Spleen (tissue), 11 donors: Measurements from ENCODE around the gene KCNMB2. TPM values are rescaled to one million over a fixed set of nuclear protein-coding genes. Genes with fewer than 3 reads are reported as not detected.

Experiments used
- DNase-seq: peaks from one replicate; pipeline ENCODE4 v3.0.0-alpha.2; 2020
- H3K27ac ChIP-seq, 8 donors: fragments of 200-600 bp; sonication (generic) in 7 of 8; 1 replicate in 4 of 8; 2 replicates in 4 of 8; pipeline versions ENCODE4 v1.5.0 to v1.8.0; 2016 to 2021; ENCODE audit warnings: inconsistent platforms in 4 of 8, mild to moderate bottlenecking in 4 of 8, moderate library complexity in 1 of 8
- H3K27me3 ChIP-seq, 7 donors: fragments of 200-600 bp; sonication (generic) in 6 of 7; replicated peaks in 1 of 7; 1 replicate in 4 of 7; 2 replicates in 3 of 7; pipeline versions ENCODE4 v1.5.0 to v1.8.0; 2016 to 2021; ENCODE audit warnings: inconsistent platforms in 3 of 7, mild to moderate bottlenecking in 1 of 7
- H3K36me3 ChIP-seq, 6 donors: fragments of 200-600 bp; sonication (generic) in 5 of 6; 1 replicate in 4 of 6; 2 replicates in 2 of 6; pipeline versions ENCODE4 v1.5.0 to v1.8.0; 2016 to 2021; ENCODE audit warnings: inconsistent platforms in 2 of 6
- H3K4me1 ChIP-seq, 6 donors: fragments of 200-600 bp; sonication (generic) in 5 of 6; 1 replicate in 3 of 6; 2 replicates in 3 of 6; pipeline versions ENCODE4 v1.5.0 to v1.8.0; 2016 to 2021; ENCODE audit warnings: inconsistent platforms in 3 of 6
- H3K4me3 ChIP-seq, 8 donors: fragments of 200-600 bp; sonication (generic) in 7 of 8; 1 replicate in 4 of 8; 2 replicates in 4 of 8; pipeline versions ENCODE4 v1.5.0 to v1.8.0; 2016 to 2021; ENCODE audit warnings: inconsistent platforms in 4 of 8, mild to moderate bottlenecking in 4 of 8, moderate library complexity in 2 of 8
- H3K9me3 ChIP-seq, 8 donors: fragments of 200-600 bp; sonication (generic) in 7 of 8; 1 replicate in 4 of 8; 2 replicates in 4 of 8; pipeline versions ENCODE4 v1.5.0 to v1.8.0; 2016 to 2021; ENCODE audit warnings: inconsistent platforms in 4 of 8
- POLR2A ChIP-seq, 3 donors: fragments of 450-650 bp; IDR thresholded peaks; one replicate each; pipeline ENCODE4 v1.5.1; 2017; ENCODE audit warnings: antibody characterized with exemption in 3 of 3, mild to moderate bottlenecking in 1 of 3
- POLR2AphosphoS5 ChIP-seq, 3 donors: sonication (generic); formaldehyde crosslinking; IDR thresholded peaks; one replicate each; pipeline ENCODE4 v1.5.1; 2017; ENCODE audit warnings: antibody characterized with exemption in 3 of 3
- WGBS, 5 donors: extraction: QIAGEN DNeasy Blood & Tissue Kit in 3 of 5; methylation state at CpG; one replicate each; pipeline versions ENCODE4 v1.1.5 to v1.1.7; 2013 to 2018; 5-methylcytosine and 5-hydroxymethylcytosine counted together
- intact Hi-C: fragments of 100-400 bp; cut with DNase I; formaldehyde crosslinking; loops from one replicate; pipeline ENCODE4 v1.15.0; 2023; ENCODE audit warnings: low total_unique reads
- polyA plus RNA-seq, 3 donors: library from polyadenylated mRNA; stranded (reverse); fragments of 200-250 nt; gene quantifications; one replicate each; pipeline ENCODE4 v1.2.1, GENCODE V29; 2013
- total RNA-seq, 7 donors: library from RNA; depleted of rRNA in 3 of 7; stranded (reverse); fragments of >200 nt in 3 of 7; fragmentation: NEBNext Ultra II Directional in 4 of 7; extraction: Animal tissue kit (Norgen Biotek cat#: 25700) in 4 of 7; gene quantifications; one replicate each; pipeline versions ENCODE4 v1.1.0 to v1.2.1, GENCODE V29; 2016 to 2021
- TF ChIP-seq, protein P1 (sequence below), 11 experiments: fragments of 200-600 bp in 7 of 11; fragments of 450-650 bp in 4 of 11; sonication (generic) in 4 of 11; IDR thresholded peaks in 8 of 11; conservative IDR thresholded peaks in 3 of 11; 1 replicate in 7 of 11; 2 replicates in 4 of 11; pipeline versions ENCODE4 v1.4.0 to v1.8.0; 2016 to 2021; ENCODE audit warnings: antibody characterized with exemption in 11 of 11, inconsistent platforms in 4 of 11, mild to moderate bottlenecking in 1 of 11
- donor health status: healthy with polysubstance abuse.
- donor health status: DM: no; HTN: no; CAD: no; lungs with moderate emphysema.
- donor health status: DM: no; HTN: no; CAD: no.
- donor health status: Bipolar disorder and iron deficiency.
- donor health status: healthy.
- donor health status: DM: no; HTN: no; CAD: no.
- donor health status: DM: yes; HTN: yes; CAD: no.

KCNMB2 gene
- total and polyA plus RNA-seq, 10 donors = 0.03 to 0.70 (median 0.66) TPM; not detected in 5

DNA sequence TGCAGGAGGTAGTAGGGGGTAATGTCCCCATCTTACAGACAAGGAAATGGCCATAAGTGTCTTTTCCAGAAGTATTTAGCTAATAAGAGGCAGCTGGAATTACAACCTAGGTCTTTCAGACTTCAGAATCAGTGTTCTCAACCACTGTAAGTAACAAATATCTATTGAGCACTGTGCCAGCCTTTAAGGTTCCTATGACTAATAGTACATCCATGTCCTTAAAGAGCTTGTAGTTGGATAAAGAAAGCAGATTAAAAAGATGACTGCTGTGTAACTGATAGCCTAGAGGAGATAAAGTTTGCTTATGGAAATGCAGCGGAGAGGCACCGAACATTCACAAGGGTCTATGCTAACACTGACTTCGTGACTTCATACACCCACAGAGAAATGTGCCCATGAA lies 136.0 kb downstream of the KCNMB2 start:
- 59 to 92% (median 82%) methylated on average over 3 of the region's 3 CpGs for WGBS, 5 donors
- Histone ChIP-seq H3K4me3 (no peak overlapping the region), H3K27ac (no peak overlapping the region), H3K4me1 (no peaks in the 10 kb centered on the region), H3K27me3 (no peaks in the 10 kb centered on the region), H3K9me3 (no peaks in the 10 kb centered on the region), H3K36me3 (no peaks in the 10 kb centered on the region)
- DNase-seq = no peak
- intact Hi-C loops = no loop called here
- no peak for TF ChIP-seq POLR2AphosphoS5 (IDR thresholded peaks at IDR 0.05)
- no peak for TF ChIP-seq POLR2A (IDR thresholded peaks at IDR 0.05)
- TF ChIP-seq, protein P1, sequence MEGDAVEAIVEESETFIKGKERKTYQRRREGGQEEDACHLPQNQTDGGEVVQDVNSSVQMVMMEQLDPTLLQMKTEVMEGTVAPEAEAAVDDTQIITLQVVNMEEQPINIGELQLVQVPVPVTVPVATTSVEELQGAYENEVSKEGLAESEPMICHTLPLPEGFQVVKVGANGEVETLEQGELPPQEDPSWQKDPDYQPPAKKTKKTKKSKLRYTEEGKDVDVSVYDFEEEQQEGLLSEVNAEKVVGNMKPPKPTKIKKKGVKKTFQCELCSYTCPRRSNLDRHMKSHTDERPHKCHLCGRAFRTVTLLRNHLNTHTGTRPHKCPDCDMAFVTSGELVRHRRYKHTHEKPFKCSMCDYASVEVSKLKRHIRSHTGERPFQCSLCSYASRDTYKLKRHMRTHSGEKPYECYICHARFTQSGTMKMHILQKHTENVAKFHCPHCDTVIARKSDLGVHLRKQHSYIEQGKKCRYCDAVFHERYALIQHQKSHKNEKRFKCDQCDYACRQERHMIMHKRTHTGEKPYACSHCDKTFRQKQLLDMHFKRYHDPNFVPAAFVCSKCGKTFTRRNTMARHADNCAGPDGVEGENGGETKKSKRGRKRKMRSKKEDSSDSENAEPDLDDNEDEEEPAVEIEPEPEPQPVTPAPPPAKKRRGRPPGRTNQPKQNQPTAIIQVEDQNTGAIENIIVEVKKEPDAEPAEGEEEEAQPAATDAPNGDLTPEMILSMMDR (IDR thresholded peaks at IDR 0.05 in 8 of 11, conservative IDR thresholded peaks at IDR 0.05 in 3 of 11) = no peak

DNA sequence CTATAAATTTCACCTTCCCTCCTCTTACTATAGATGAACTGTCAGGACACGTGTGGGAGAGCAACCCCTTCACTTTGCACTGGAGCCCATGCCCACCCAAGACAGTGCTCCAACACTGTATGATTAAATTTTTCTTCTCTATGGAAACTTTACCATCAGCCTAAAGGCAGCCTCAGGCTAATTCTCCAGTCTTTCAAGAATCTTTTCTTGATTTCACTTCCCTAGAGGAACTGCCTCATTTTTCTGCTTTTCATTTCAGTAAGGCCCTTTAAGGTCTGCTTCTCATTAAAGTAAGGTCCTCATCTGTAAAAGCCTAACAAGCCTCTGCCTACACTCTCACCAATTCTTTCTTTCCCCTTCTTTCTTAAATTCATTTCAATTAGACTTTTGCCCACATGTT lies 137.3 kb downstream of the KCNMB2 start:
- Histone ChIP-seq H3K27me3 (no peaks in the 10 kb centered on the region), H3K4me3 (no peak overlapping the region), H3K9me3 (no peaks in the 10 kb centered on the region), H3K27ac (no peak overlapping the region), H3K36me3 (no peaks in the 10 kb centered on the region), H3K4me1 (no peaks in the 10 kb centered on the region)
- intact Hi-C loops = no loop called here
- no peak for DNase-seq
- TF ChIP-seq POLR2A (IDR thresholded peaks at IDR 0.05) (no peak), POLR2AphosphoS5 (IDR thresholded peaks at IDR 0.05) (no peak)
- TF ChIP-seq, protein P1 (IDR thresholded peaks at IDR 0.05 in 8 of 11, conservative IDR thresholded peaks at IDR 0.05 in 3 of 11) = no peak
- WGBS, 5 donors = 83 to 89% (median 85%) methylated on average over 1 of the region's 1 CpG

DNA sequence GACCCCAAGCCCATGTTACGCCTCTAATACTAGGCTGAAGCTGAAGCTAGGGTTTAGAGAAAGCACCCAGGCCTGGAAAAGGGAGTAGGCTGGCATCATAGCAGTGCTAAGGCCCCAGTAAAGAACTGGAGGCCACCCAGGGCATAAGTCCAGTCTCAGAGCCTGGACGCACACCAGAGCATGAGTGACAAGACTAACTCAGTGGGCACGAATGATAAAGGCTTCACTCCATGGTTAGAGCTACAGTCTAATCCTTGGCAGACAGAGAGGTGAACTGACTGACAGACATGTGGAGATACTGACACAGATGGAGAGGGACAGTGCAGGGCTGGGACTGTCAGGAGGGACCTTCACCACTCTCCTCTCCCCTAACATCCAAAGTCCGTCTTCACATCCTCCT lies 139.8 kb downstream of the KCNMB2 start:
- no peaks in the 10 kb centered on the region for H3K9me3 ChIP-seq
- no peaks in the 10 kb centered on the region for H3K27me3 ChIP-seq
- no peaks in the 10 kb centered on the region for H3K4me1 ChIP-seq
- WGBS, 5 donors = 80 to 94% (median 90%) methylated on average over 4 of the region's 4 CpGs
- intact Hi-C loops = no loop called here
- TF ChIP-seq POLR2A (IDR thresholded peaks at IDR 0.05) (no peak), POLR2AphosphoS5 (IDR thresholded peaks at IDR 0.05) (no peak)
- TF ChIP-seq, protein P1 (IDR thresholded peaks at IDR 0.05 in 8 of 11, conservative IDR thresholded peaks at IDR 0.05 in 3 of 11) = no peak
- no peak overlapping the region for H3K27ac ChIP-seq
- H3K4me3 ChIP-seq = no peak overlapping the region
- no peaks in the 10 kb centered on the region for H3K36me3 ChIP-seq
- DNase-seq = no peak

GRCh38 chr3:178676942-178677790 lies 140.9 kb downstream of the KCNMB2 start:
- intact Hi-C loops = no loop called here
- Histone ChIP-seq H3K4me1 (no peaks in the 10 kb centered on the region), H3K36me3 (no peaks in the 10 kb centered on the region), H3K27ac (no peak overlapping the region), H3K9me3 (no peaks in the 10 kb centered on the region), H3K4me3 (no peak overlapping the region), H3K27me3 (no peaks in the 10 kb centered on the region)
- no peak for DNase-seq
- no peak for TF ChIP-seq POLR2AphosphoS5 (IDR thresholded peaks at IDR 0.05)
- TF ChIP-seq, protein P1 (IDR thresholded peaks at IDR 0.05 in 8 of 11, conservative IDR thresholded peaks at IDR 0.05 in 3 of 11) = no peak
- TF ChIP-seq POLR2A (IDR thresholded peaks at IDR 0.05) = no peak
- WGBS, 5 donors = 58 to 74% (median 64%) methylated on average over 9 of the region's 9 CpGs
